Stimulated activated CD8-positive, alpha-beta memory T cell treated with anti-CD3 and anti-CD28 coated beads, Interleukin-15, amount 100 ng/mL, for 48 hours (primary cell): ENCODE data around the gene SCIN.

Source experiments
- DNase-seq, 2 donors: peaks; one replicate each; pipeline ENCODE4 v3.0.0-alpha.2; 2020; ENCODE audit warnings: low read depth in 2 of 2

SCIN gene

DNA sequence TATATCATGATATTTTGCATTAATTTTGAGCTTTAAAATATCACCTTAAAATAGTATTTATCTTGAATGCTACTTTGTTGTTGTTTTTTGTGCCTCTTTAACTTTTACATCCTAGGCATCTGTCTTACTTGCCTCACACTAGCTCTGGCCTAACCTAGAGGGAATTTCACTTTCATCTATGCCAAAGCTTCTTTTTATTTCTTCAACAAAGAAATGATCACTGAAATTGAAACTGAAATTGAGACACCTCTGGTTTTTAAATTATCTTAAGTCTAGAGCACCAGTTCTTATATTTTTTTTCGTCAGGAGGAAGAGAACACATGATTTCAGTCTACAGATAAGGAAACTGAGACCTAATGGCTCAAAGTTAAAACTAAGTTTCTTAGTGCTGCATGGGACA is 3.5 kb upstream of the SCIN start:
- no peak for DNase-seq

GRCh38 chr7:12569673-12570072 is 847 bp upstream of the SCIN start:
- no peak for DNase-seq

DNA sequence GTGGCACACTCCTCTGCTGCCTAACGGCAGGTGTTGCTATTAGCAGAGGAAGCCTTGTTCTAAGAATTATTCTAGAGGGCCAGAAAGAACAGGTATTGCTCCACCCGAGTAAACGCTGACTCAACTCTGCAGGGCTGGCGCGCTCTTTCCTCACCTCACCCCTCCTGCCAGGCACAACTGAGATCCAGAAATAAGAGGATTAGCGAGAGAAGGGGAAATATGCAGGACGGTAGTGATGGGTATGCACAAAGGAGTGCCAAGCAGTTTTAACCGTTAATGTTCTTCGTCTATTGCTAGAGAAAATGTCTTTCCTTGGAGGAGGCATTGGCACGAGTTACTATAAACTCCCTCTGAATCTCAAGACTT is 369 bp upstream of the SCIN start:
- no peak for DNase-seq

DNA sequence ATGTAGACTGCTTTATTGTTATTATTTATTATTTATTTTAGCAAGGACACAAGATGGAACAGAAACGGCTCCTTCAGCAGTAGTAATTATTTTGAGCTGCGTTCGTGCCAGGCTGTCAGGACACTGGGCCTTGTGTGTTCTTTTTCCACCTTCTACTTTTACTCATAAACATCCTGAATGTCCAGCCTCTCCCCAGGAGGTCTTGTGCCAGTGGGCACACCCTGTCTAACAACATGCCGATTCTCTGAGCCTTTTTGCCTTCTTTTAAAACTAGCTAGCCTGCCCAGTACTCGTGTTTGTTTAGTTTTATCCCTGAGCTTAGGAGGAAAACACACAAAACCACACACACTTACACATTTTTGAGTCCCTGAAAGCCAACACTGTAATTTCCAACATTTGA is 1.2 kb downstream of the SCIN start:
- no peak for DNase-seq

- DNase-seq = no peak
Observed at GRCh38 chr7:12572941-12573575, 2.5 kb downstream of the SCIN start.

- no peak for DNase-seq
Observed at GRCh38 chr7:12573885-12574284, 3.4 kb downstream of the SCIN start.

GRCh38 chr7:12578930-12579640 is 8.6 kb downstream of the SCIN start:
- DNase-seq = no peak

DNA sequence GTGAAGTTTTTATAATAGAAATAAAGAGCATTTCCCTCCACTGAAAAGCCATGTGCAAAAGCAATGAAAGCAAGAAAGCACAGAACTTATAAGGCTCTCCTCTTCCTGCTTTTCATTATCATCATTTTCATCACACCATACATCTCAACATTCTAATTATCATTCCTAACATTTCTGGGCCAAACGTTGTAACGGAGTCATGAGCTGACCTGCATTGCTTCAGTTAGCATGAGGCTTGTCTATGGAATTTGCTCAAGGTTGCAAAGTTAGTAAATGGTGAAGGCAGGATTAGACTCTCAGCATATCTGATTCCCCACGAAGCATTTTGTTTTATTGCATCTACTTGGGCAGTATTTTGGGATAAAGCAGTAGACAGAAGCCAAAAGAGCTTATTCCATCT is 11.4 kb downstream of the SCIN start:
- DNase-seq = no peak

GRCh38 chr7:12582362-12582761 is 11.8 kb downstream of the SCIN start:
- DNase-seq = no peak

DNA sequence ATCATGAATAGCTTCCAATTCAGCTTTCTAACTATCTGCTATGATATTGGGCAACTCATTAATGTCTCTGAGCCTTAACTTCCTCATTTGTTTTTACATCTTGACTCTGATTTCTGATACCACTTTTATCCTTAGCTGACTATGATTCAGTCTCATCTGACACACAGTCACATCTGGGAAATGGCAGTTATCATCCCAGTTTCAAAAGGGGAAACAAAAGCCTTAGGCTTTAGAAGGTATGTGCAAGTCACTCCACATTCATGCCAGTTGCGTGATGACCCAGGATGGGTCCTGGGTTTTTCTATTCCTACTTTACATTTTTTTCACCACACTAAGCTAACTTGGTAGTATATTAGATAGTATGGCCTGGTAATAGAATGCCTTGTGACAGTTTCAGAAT is 12.7 kb downstream of the SCIN start:
- DNase-seq = no peak

- DNase-seq = no peak
Observed at GRCh38 chr7:12583922-12584321, 13.4 kb downstream of the SCIN start.

DNA sequence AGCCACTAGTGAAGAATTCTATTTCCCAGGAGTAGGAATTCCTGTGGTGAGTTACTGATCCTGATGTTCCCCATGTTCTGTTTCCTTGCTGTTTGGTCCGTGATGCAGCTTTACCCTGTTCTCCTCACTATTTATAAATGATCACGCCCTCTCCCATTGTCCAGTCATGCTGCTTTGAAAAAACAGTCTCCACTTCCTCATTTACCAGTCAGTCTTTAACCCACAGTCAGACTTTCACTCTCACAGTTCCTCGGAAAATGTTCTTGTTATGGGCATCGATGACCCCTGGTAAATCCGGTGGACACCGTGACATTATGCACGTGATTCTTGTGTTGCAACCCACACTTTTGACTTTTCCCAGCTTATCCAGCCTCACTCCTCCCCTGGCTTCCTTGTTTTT is 14.4 kb downstream of the SCIN start:
- DNase-seq = no peak

- DNase-seq = no peak
Observed at GRCh38 chr7:12586271-12586670, 15.8 kb downstream of the SCIN start.

- DNase-seq = no peak
Observed at GRCh38 chr7:12588259-12588904, 17.9 kb downstream of the SCIN start.

DNA sequence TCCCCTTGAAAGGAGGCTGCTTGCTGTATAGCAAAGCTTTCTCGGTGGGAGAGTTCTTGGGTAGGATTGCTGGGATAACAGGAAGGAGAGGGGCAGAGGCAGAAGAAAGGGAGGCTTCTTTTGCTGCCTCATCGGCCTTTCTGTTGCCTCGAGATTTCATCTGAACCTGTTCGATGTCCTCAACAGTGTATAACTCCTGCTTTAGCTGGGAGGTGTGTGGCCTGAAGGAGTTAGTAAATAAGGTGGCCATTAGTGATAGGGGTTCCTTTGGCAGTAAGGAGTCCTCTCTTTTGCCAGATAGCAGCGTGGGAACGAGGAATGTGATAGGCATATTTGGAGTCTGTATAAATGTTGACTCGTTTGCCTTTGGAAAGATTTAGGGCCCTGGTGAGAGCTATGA is 20.0 kb downstream of the SCIN start:
- DNase-seq = no peak

DNA sequence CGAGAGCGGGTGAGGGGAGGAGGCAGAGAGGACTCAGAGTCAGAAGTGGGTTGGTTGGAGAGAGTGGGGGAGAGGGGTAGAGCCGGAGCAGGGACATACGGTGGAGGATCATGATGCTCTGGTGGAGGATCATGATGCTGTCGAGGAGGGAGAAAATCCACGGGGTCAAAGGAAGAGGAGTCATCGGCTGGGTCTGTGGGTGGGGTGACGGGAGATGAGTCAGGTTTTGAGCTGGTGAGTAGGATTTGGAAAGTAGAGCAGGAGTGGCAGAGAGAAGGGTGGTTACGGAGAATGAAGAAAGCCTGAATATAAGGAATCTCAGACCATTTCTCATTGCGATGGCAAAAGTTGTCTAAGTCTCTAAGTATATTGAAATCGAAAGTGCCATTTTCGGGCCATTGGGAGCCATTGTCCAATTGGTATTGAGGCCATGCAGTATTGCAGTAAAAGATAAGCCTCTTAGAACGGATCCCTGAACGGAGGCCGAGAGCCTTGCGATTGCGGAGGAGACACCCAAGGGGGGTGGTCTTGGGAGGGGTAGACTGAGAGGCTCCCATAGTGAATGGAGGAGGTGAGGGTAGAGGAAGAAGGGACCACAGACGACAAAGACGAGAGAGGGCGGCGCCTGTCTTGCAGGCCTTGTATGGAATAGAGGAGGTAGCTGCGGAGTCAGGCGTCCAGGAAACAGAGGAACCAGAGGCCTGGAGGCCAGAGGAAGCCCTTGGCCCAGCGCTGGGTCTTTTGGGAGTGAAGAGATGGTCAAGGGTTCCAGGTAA is 23.8 kb downstream of the SCIN start:
- no peak for DNase-seq

DNA sequence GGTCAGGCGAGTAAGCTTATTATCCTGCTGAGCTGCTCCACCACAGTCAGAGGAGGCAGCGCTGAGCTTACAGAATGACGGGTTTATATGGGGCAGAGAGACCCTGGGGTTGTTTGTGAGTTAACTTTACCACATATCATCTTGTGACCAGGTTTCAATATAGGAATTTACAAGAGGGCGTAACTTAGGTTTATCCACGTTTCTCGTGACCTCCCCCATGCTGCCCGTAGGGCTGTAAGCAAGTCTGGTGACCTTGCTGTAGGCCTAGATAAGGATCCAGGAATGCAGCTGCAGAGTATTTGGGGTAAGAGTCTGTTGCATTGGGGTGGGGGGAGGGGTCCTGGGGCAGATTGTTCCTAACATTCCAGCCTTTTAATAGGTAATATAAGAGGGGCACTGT is 24.6 kb downstream of the SCIN start:
- DNase-seq = no peak

DNA sequence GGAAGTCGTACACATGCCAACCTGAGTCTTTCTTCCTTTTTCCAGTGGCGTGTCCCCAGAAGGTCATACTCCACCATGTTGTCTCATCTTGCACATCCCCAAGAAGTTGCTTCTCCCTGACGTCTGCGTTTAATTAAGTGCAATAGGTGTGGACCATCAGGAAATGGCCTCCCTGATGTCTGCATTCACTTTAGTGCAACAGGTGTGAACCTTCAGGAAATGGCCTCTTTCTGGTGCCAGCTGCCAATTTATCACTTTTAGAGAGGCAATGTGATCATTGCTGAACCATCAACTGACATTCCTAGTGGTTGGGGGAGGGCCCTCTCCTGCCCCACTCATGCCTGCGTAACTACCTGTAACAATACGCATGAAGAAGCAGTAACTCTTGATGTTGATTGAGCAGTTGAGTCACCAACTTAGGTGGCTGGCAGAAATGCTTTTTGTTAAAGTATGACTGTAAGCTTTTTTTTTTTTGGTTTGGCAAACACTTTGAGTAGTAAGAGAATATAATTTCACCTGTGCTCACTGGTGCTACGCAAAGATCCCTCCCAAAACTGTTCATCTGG is 25.8 kb downstream of the SCIN start:
- DNase-seq = no peak

DNA sequence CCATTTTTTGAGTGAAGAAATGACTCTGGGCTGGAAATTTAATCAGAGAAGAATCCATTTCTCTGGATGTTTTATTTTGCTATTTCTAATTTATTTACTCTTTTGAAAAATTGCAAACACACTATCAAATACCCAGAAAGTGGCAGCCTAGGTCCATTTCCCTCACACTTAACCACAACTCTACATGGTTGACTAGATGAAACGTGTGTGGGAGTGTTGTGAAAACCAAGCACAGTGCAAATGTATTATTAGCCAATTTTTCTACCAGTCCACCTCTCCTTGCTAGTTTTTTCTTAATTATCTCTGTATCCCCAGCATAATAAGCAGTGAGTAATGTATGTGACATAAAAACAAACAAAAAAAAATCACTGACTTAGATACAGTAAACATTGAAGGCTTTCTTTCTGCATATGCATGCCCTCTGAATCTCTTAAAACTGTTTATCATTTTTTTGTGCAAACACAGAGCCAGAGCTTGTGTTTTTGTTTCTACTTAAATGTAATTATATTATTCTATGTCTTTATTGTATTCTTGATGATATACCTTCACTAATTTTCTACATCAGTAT is 30.9 kb downstream of the SCIN start:
- DNase-seq = no peak

- DNase-seq = no peak
Observed at GRCh38 chr7:12607134-12607533, 36.6 kb downstream of the SCIN start.

DNA sequence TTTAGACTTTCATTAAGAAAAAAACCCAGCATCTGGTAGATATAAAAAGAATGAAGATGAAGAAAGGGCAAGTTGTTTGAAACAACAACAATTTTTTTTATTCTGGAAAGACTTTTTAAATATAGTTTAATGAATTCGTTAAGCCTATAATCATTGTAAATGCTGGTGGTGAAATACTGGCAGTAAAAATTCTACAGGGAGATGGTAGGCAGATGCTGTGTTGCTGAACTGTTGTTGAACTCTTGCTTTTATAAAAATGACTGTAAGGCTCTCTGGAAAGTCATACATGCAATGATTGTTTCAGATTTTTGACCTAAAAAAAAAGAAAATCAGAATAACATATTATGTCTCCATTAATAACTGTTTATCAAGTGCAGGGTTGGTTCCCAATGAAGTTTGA is 39.0 kb downstream of the SCIN start:
- no peak for DNase-seq

DNA sequence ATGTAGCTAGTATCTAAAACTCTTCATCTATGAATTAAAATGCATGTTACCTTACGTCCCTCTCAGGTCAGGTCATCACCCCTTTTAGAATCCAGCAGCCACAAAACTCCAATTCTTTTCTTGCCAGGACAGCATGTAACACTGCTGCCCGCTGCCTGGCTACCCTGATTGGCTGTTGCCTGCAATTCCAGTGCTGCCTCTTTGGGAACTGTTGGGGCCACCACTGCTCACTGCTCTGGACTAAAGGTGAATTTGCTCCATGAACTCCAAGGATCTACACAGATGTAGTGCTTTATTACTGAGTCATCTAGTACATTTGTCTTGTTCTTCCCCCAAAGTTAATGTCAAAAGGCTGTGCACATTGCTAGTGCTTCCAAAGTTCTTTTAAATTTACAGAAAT is 40.4 kb downstream of the SCIN start:
- DNase-seq = no peak
